GM23248 (cell line): ENCODE results near the gene FTL. TPM values are rescaled to one million over a fixed set of nuclear protein-coding genes. Genes with fewer than 3 reads are reported as not detected.

Experiments used
- DNase-seq: peaks from one replicate; pipeline ENCODE4 v3.0.0-alpha.2; 2015
- H2AFZ ChIP-seq: fragments of 200-600 bp; sonication (generic); 2 replicates; pipeline ENCODE4 v1.6.1; 2016; ENCODE audit warnings: antibody characterized with exemption
- H3F3A ChIP-seq: fragments of 200-600 bp; sonication (generic); 2 replicates; pipeline ENCODE4 v1.6.1; 2016; ENCODE audit warnings: mild to moderate bottlenecking, antibody characterized with exemption, mixed run types; ENCODE audit not compliant: insufficient read depth
- H3K27ac ChIP-seq: fragments of 200-600 bp; sonication (generic); 2 replicates; pipeline ENCODE4 v1.5.1; 2016; ENCODE audit warnings: mild to moderate bottlenecking
- H3K27me3 ChIP-seq: fragments of 200-600 bp; sonication (generic); replicated peaks from 2 replicates; pipeline ENCODE4 v1.6.1; 2016; ENCODE audit warnings: mild to moderate bottlenecking; ENCODE audit not compliant: insufficient read depth
- H3K36me3 ChIP-seq: fragments of 200-600 bp; sonication (generic); 2 replicates; pipeline ENCODE4 v1.6.1; 2016; ENCODE audit warnings: low read depth, mild to moderate bottlenecking
- H3K4me1 ChIP-seq: fragments of 200-600 bp; sonication (generic); 2 replicates; pipeline ENCODE4 v1.6.1; 2016; ENCODE audit warnings: mild to moderate bottlenecking; ENCODE audit not compliant: insufficient read depth
- H3K4me2 ChIP-seq: fragments of 200-600 bp; sonication (generic); one replicate; pipeline ENCODE4 v1.6.1; 2016; ENCODE audit warnings: mild to moderate bottlenecking; ENCODE audit not compliant: unreplicated experiment
- H3K4me3 ChIP-seq: fragments of 200-600 bp; sonication (generic); 2 replicates; pipeline ENCODE4 v1.5.1; 2016; ENCODE audit warnings: mild to moderate bottlenecking
- H3K79me2 ChIP-seq: fragments of 200-600 bp; sonication (generic); 2 replicates; pipeline ENCODE4 v1.6.1; 2016; ENCODE audit warnings: mild to moderate bottlenecking; ENCODE audit not compliant: insufficient read depth
- H3K9ac ChIP-seq: fragments of 200-600 bp; sonication (generic); 2 replicates; pipeline ENCODE4 v1.6.1; 2016; ENCODE audit warnings: mild to moderate bottlenecking
- H3K9me2 ChIP-seq: fragments of 200-600 bp; sonication (generic); 2 replicates; pipeline ENCODE4 v1.6.1; 2016; ENCODE audit warnings: mixed run types, mild to moderate bottlenecking, moderate library complexity; ENCODE audit not compliant: insufficient read depth
- H3K9me3 ChIP-seq: fragments of 200-600 bp; sonication (generic); one replicate; pipeline ENCODE4 v1.6.1; 2017; ENCODE audit warnings: low read depth
- H4K20me1 ChIP-seq: fragments of 200-600 bp; sonication (generic); 2 replicates; pipeline ENCODE4 v1.6.0; 2016; ENCODE audit not compliant: insufficient read depth
- EZH2 ChIP-seq: fragments of 200-600 bp; sonication (generic); IDR thresholded peaks from 2 replicates; pipeline ENCODE4 v1.6.1; 2018; ENCODE audit warnings: antibody characterized with exemption, mild to moderate bottlenecking; ENCODE audit not compliant: insufficient read depth, poor library complexity, severe bottlenecking
- EZH2phosphoT487 ChIP-seq: fragments of 200-600 bp; sonication (generic); IDR thresholded peaks from 2 replicates; pipeline ENCODE4 v1.6.1; 2018; ENCODE audit warnings: antibody characterized with exemption, moderate library complexity, mild to moderate bottlenecking, low read depth; ENCODE audit not compliant: insufficient read depth
- WGBS, 2 experiments: methylation state at CpG; one replicate each; pipeline ENCODE4 v1.1.6; 2015 to 2017; ENCODE audit warnings: low lambda C conversion rate in 2 of 2, low coverage in 1 of 2; ENCODE audit errors: missing lambda C conversion rate in 2 of 2; 5-methylcytosine and 5-hydroxymethylcytosine counted together
- in situ Hi-C: fragments of 300-500 bp; cut with MboI; formaldehyde crosslinking; loops from 2 replicates; pipeline ENCODE4 v1.15.0; 2020
- polyA plus RNA-seq: library from polyadenylated mRNA; unstranded; fragments of >200 nt; fragmentation: Nextera tagmentation; extraction: Ambion mirVana; gene quantifications from 2 replicates; pipeline ENCODE4 v1.2.1, GENCODE V29; 2016
- total RNA-seq: library from RNA; depleted of rRNA; stranded (reverse); fragments of >200 nt; shearing (Covaris generic); gene quantifications from 2 replicates; pipeline ENCODE4 v1.2.3, GENCODE V29; 2014

The FTL gene
- total and polyA plus RNA-seq, 2 experiments from 2014 or later, result 2,848 to 8,171 TPM

DNA sequence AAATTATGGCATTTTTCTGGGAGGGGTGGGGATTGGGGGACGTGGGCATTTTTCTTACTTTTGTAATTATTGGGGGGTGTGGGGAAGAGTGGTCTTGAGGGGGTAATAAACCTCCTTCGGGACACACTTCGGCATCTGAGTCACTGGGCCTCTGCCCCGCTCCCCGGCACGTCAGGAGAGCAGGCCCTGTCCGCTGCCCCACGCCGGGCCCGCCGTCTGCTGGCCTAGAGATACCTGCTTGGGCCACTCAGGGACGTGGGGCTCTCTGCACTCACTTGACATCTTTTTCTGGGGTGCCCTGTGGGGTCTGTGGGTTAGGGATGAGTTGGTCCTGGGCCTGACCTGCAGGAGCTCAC, 3.5 kb upstream of the FTL start:
- Histone ChIP-seq H3K36me3 (peaks cover 15% of the 10 kb centered on the region; the same call in 1 of the 2 replicates), H3K4me1 (peaks cover 24% of the 10 kb centered on the region), H3F3A (peaks cover 49% of the 10 kb centered on the region), H4K20me1 (peaks cover 10% of the 10 kb centered on the region; the same call in 1 of the 2 replicates), H3K9me3 (no peaks in the 10 kb centered on the region), H3K9me2 (no peaks in the 10 kb centered on the region), H3K27me3 (no peaks in the 10 kb centered on the region), H2AFZ (no peak overlapping the region), H3K79me2 (peaks cover 25% of the 10 kb centered on the region), H3K4me2 (no peak overlapping the region), H3K9ac (no peak overlapping the region), H3K27ac (peak overlapping the region; percentile 97; the same call in 1 of the 2 replicates), H3K4me3 (no peak overlapping the region)
- 83 to 87% methylated on average over 12 of the region's 12 CpGs for WGBS, 2 experiments
- in situ Hi-C loops, result no loop called here
- TF ChIP-seq EZH2 (no peak), EZH2phosphoT487 (no peak)
- DNase-seq, result no peak

DNA sequence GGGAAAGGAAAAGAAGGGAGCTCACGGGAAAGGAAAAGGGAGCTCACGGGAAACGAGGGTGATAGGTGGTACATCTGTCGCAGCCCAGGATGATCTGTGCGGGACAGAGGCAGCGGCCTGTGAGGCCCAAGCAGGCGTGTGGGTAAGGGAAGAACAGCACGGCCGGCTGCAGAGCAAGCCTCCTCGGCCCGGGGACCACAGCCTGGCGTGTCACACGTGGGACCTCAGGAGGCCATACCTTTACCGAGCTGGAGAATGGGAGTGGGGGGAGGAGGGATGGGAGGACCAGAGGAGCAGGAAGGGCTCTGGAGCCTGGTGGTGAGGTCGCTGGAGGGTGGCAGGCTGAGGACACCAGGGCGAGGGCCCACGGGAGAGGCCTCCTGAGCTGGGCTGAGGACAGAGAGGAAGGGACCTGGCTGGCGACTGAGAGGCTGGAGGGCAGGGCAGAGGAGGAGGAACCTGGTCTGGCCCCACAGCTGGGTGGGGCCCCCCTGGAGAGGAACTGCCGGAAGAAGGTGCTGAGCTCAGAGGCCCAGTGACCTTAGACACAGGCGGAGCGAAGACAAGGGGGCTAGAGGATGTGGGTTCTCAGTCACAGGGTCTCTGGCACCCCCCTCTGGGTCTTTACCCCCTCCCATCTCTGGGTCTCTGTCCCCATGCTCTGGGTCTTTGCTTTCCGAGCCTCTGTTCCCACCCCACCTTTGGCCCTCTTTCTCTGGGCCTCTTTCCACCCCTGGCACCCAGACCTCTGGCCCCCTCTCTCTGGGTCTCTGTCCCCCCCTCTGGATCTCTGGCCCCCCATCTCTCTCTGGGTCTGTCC, 2.9 kb upstream of the FTL start:
- Histone ChIP-seq H3K27ac (peak overlapping the region; percentile 97), H3K27me3 (no peaks in the 10 kb centered on the region), H2AFZ (no peak overlapping the region), H3K9ac (peak overlapping the region; percentile 25; the same call in 1 of the 2 replicates), H3F3A (peaks cover 55% of the 10 kb centered on the region), H4K20me1 (peaks cover 12% of the 10 kb centered on the region; the same call in 1 of the 2 replicates), H3K4me3 (no peak overlapping the region), H3K36me3 (peaks cover 21% of the 10 kb centered on the region; the same call in 1 of the 2 replicates), H3K4me2 (peak overlapping the region; percentile 7), H3K9me2 (no peaks in the 10 kb centered on the region), H3K9me3 (no peaks in the 10 kb centered on the region), H3K79me2 (peaks cover 28% of the 10 kb centered on the region), H3K4me1 (peaks cover 28% of the 10 kb centered on the region)
- in situ Hi-C loops, result no loop called here
- WGBS, 2 experiments, result 70 to 76% methylated on average over 21 to 22 of the region's 22 CpGs
- TF ChIP-seq EZH2phosphoT487, result no peak
- peak; percentile 59 for DNase-seq

DNA sequence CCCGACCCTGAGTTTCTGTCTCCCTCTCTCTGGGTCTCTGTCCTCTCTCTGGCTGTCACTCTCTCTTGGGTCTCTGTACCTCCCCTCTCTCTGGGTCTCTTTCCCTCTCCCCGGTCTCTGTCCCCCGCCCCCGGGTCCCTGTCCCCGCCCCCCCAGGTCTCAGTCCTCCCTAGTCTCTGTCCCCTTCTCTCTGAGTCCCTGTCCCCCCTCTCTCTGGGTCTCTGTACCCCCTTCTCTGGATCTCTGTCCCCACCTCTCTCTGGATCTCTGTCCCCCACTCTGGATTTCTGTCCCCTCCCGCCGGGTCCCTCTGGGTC, 2.3 kb upstream of the FTL start:
- TF ChIP-seq EZH2phosphoT487, result no peak
- no peak for TF ChIP-seq EZH2
- Histone ChIP-seq H3K9ac (peak overlapping the region; percentile 85), H3K79me2 (peaks cover 25% of the 10 kb centered on the region), H3K4me3 (no peak overlapping the region), H3K4me2 (no peak overlapping the region), H3K27me3 (no peaks in the 10 kb centered on the region), H2AFZ (no peak overlapping the region), H4K20me1 (peaks cover 12% of the 10 kb centered on the region; the same call in 1 of the 2 replicates), H3K4me1 (peaks cover 28% of the 10 kb centered on the region), H3K9me3 (no peaks in the 10 kb centered on the region), H3K9me2 (no peaks in the 10 kb centered on the region), H3K27ac (peak overlapping the region; percentile 97; the same call in 1 of the 2 replicates), H3K36me3 (peaks cover 16% of the 10 kb centered on the region; the same call in 1 of the 2 replicates), H3F3A (peaks cover 55% of the 10 kb centered on the region)
- WGBS, 2 experiments, result 56% methylated on average over 7 of the region's 7 CpGs; no CpG with 5 or more reads in 1 of the 2 experiments
- DNase-seq, result no peak
- in situ Hi-C loops, result no loop called here

DNA sequence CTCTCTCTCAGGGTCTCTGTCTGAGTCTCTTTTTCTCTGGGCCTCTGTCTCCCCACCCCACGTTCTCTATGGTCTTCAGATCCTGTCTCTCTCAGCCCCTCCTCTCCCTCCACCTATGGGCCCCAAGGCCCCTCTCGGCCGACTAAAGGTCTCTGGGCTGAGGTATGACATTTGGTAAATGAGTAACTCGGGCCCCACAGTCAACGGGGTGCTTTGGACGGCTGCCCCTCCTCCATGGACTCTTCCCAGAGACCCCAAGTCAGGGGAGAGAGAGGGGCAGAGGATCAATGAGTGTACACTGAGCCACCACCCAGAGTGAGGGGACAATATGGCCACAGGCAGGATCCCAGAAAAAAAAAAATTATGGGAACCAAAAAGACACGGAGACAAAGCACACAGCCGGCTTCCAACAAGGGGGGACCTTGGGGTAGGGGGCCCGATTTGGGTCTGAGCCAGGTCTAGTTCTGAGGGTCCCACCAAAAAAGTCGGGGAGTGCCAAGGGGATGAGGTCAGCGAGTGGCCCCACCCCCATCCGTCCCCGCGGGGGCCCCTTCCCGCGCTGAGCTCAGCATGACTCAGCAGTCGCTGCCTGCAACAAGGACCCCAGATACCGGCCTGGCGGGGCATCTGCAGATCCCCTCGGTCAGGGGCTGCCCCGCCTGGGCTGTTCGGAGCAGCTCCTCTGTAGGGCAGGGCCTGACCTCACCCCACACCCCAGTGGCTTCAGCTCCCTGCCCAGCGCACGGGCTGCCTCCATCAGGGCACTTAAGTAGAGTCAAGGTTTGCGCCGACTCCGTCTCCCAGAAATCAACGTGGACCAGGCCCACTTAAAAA, 1.5 kb upstream of the FTL start:
- peaks cover 28% of the 10 kb centered on the region for H3K4me1 ChIP-seq
- peak overlapping the region; percentile 85 for H3K9ac ChIP-seq
- H3K9me2 ChIP-seq, result no peaks in the 10 kb centered on the region
- peaks cover 16% of the 10 kb centered on the region; the same call in 1 of the 2 replicates for H3K36me3 ChIP-seq
- WGBS, 2 experiments, result 3 to 7% methylated on average over 23 to 25 of the region's 28 CpGs
- peaks cover 22% of the 10 kb centered on the region for H3K79me2 ChIP-seq
- no peaks in the 10 kb centered on the region for H3K27me3 ChIP-seq
- peak overlapping the region; percentile 87 for H3K4me2 ChIP-seq
- H3K27ac ChIP-seq, result peak overlapping the region; percentile 97
- H3F3A ChIP-seq, result peaks cover 58% of the 10 kb centered on the region
- peak overlapping the region; percentile 48 for H2AFZ ChIP-seq
- TF ChIP-seq EZH2phosphoT487, result no peak
- no peak for TF ChIP-seq EZH2
- in situ Hi-C loops, result no loop called here
- H4K20me1 ChIP-seq, result peaks cover 12% of the 10 kb centered on the region; the same call in 1 of the 2 replicates
- DNase-seq, result peak; percentile 85
- H3K4me3 ChIP-seq, result peak overlapping the region; percentile 58
- H3K9me3 ChIP-seq, result no peaks in the 10 kb centered on the region
